HepG2 (cell line): Measurements from ENCODE around the gene ZKSCAN8. TPM values are rescaled to one million over a fixed set of nuclear protein-coding genes. Genes with fewer than 3 reads are reported as not detected.

Experiments used
- ARID2 ChIP-seq: sonication (generic); formaldehyde crosslinking; IDR thresholded peaks from 2 replicates; pipeline ENCODE4 v1.8.1; 2022; ENCODE audit warnings: mild to moderate bottlenecking, missing genetic modification reagents, borderline replicate concordance
- FOXK2 ChIP-seq: fragments of 450-650 bp; IDR thresholded peaks from 2 replicates; pipeline ENCODE4 v1.6.1; 2016
- GMEB2 ChIP-seq: IDR thresholded peaks from 2 replicates; pipeline ENCODE4 v1.6.1; 2016; ENCODE audit warnings: missing biosample characterization, missing genetic modification reagents, low read depth
- HOXD1 ChIP-seq: sonication (generic); formaldehyde crosslinking; IDR thresholded peaks from 2 replicates; pipeline ENCODE4 v1.5.0; 2020; ENCODE audit warnings: missing genetic modification reagents
- IKZF1 ChIP-seq: fragments of 450-650 bp; IDR thresholded peaks from 2 replicates; pipeline ENCODE4 v1.7.1; 2016
- JARID2 ChIP-seq: sonication (generic); formaldehyde crosslinking; IDR thresholded peaks from 2 replicates; pipeline ENCODE4 v1.8.1; 2023; ENCODE audit warnings: missing genetic modification reagents, inconsistent platforms; ENCODE audit not compliant: insufficient replicate concordance
- MAFK ChIP-seq, 2 experiments: IDR thresholded peaks in 1 of 2; conservative IDR thresholded peaks in 1 of 2; 2 replicates each; pipeline ENCODE4 v1.6.1; 2011; ENCODE audit warnings: improper control_type of control experiment in 2 of 2, low read length in 2 of 2
- MAX ChIP-seq: IDR thresholded peaks from 2 replicates; pipeline ENCODE4 v1.6.1; 2012; ENCODE audit warnings: inconsistent platforms
- MTF2 ChIP-seq: sonication (generic); formaldehyde crosslinking; IDR thresholded peaks from 2 replicates; pipeline ENCODE4 v1.5.0; 2020; ENCODE audit warnings: missing genetic modification reagents, borderline replicate concordance
- NBN ChIP-seq: fragments of 450-650 bp; conservative IDR thresholded peaks from 2 replicates; pipeline ENCODE4 v1.6.1; 2017
- TBX3 ChIP-seq: fragments of 450-650 bp; IDR thresholded peaks from 2 replicates; pipeline ENCODE4 v1.6.1; 2017; ENCODE audit warnings: antibody characterized with exemption, mild to moderate bottlenecking, inconsistent platforms, borderline replicate concordance
- TRAFD1 ChIP-seq: sonication (generic); formaldehyde crosslinking; IDR thresholded peaks from 2 replicates; pipeline ENCODE4 v1.5.1; 2020; ENCODE audit warnings: missing genetic modification reagents, mild to moderate bottlenecking, borderline replicate concordance
- XBP1 ChIP-seq: sonication (generic); formaldehyde crosslinking; IDR thresholded peaks from 2 replicates; pipeline ENCODE4 v1.5.0; 2020; ENCODE audit warnings: missing genetic modification reagents
- YY1 ChIP-seq: IDR thresholded peaks from 2 replicates; pipeline ENCODE4 v1.6.1; 2011; ENCODE audit warnings: low read length, low read depth, moderate library complexity, mild to moderate bottlenecking; ENCODE audit not compliant: insufficient read depth, insufficient replicate concordance
- ZBTB37 ChIP-seq: sonication (generic); formaldehyde crosslinking; IDR thresholded peaks from 2 replicates; pipeline ENCODE4 v1.4.0; 2020; ENCODE audit warnings: mild to moderate bottlenecking, missing genetic modification reagents
- ZFX ChIP-seq: sonication (generic); formaldehyde crosslinking; IDR thresholded peaks from 2 replicates; pipeline ENCODE4 v1.4.0; 2020; ENCODE audit warnings: mild to moderate bottlenecking, low read depth, missing genetic modification reagents, moderate library complexity
- ZNF256 ChIP-seq: sonication (generic); formaldehyde crosslinking; conservative IDR thresholded peaks from 2 replicates; pipeline ENCODE4 v1.4.0; 2020; ENCODE audit warnings: missing genetic modification reagents
- ZNF383 ChIP-seq: sonication (generic); formaldehyde crosslinking; IDR thresholded peaks from 2 replicates; pipeline ENCODE4 v1.4.0; 2020; ENCODE audit warnings: missing genetic modification reagents, mild to moderate bottlenecking, borderline replicate concordance
- ZSCAN5A ChIP-seq: sonication (generic); formaldehyde crosslinking; IDR thresholded peaks from 2 replicates; pipeline ENCODE4 v1.8.0; 2022; ENCODE audit warnings: mild to moderate bottlenecking, missing genetic modification reagents, borderline replicate concordance
- polyA plus RNA-seq, 8 experiments: library from polyadenylated mRNA; depleted of rRNA in 3 of 8; stranded (reverse) in 7 of 8; unstranded in 1 of 8; fragments of >200 nt; fragmentation: Illumina TruSeq in 4 of 8; extraction: Trizol in 4 of 8; gene quantifications; 2 replicates each; pipeline versions ENCODE4 v1.2.1 to v1.2.3, GENCODE V29; 2011 to 2016; ENCODE audit warnings: low read depth in 4 of 8, missing spikeins in 1 of 8, mixed read lengths in 1 of 8; ENCODE audit not compliant: insufficient read depth in 1 of 8
- total RNA-seq, 5 experiments: library from RNA; depleted of rRNA; stranded (reverse); fragments of >200 nt; fragmentation: Illumina TruSeq; extraction: Trizol; gene quantifications; 2 replicates each; pipeline ENCODE4 v1.2.3, GENCODE V29; 2016; ENCODE audit warnings: low read depth in 1 of 5

Gene ZKSCAN8
- total and polyA plus RNA-seq, 2 of the 13 experiments (the other 11 are each of a cell fraction or from before 2014, with no cell fraction given), result 12.4 to 20.9 TPM

- TF ChIP-seq FOXK2 (no peak), ZBTB37 (CRISPR knock-in tag) (no peak), IKZF1 (no peak), TRAFD1 (CRISPR knock-in tag) (no peak), XBP1 (peak; percentile 39; the same call in 1 of the 2 replicates), ARID2 (CRISPR knock-in tag) (0 out of 2 replicates have a peak, but pooled peaks have one; percentile 50), NBN (no peak), GMEB2 (CRISPR knock-in tag) (0 out of 2 replicates have a peak, but pooled peaks have one; percentile 6), ZSCAN5A (CRISPR knock-in tag) (no peak), MTF2 (CRISPR knock-in tag) (peak; percentile 88; the same call in 1 of the 2 replicates), HOXD1 (peak; percentile 96), ZNF383 (CRISPR knock-in tag) (no peak), JARID2 (CRISPR knock-in tag) (peak; percentile 30), TBX3 (no peak), YY1 (peak; percentile 75), ZNF256 (peak; percentile 83; the same call in 1 of the 2 replicates), MAX (peak; percentile 86), MAFK (conservative IDR thresholded peaks at IDR 0.05 in 1 of 2, IDR thresholded peaks at IDR 0.05 in 1 of 2; ENCODE audit: low read length in 2 of 2) (no peak), ZFX (CRISPR knock-in tag) (peak; percentile 91)
Observed at GRCh38 chr6:28104392-28105244, 37.1 kb upstream of the ZKSCAN8 start (continued).
